Stimulated activated CD4-positive, alpha-beta T cell treated with anti-CD3 and anti-CD28 coated beads, Interleukin-4, amount 100 ng/mL, for 4 hours (primary cell): ENCODE results near the gene AKAP14.
"Not testable (repeated sequence)": the region's sequence is repeated elsewhere in the genome, so short reads cannot be mapped to it uniquely, and the experiment has no call there.

ENCODE experiments used
- DNase-seq, 2 experiments: peaks; one replicate each; pipeline ENCODE4 v3.0.0-alpha.2; 2020

Gene AKAP14

DNA sequence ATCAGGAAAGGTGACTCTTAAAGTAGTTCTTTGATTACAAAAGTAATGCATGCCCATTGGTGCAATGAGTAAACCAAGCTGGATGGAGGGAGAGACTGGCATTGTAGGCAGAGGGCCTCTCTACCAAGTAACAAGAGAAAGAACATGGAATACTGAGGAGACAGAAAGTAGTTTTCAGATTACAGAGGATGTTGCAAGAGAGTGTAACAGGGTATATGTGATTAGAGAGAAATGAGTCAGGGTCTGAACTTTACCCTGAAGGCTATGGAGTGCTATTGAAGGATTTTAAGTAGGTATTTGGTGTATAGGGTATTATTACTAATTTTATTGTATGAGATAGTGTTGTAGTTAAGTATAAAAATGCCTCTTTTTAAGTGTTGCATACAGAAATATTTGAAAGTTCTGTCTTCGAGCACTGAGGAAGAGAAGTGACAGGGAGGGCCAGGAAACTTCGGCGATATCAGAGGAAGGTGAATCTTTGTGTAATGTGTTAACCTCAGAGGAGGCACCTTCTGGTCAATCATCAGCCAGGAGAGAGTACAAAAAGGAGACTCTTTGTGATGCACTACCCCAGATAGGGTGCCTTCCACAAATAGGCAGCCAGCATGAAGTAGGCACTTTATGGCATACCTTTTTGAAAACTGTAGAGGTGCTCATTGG is 39.7 kb downstream of the AKAP14 start:
- DNase-seq, result no peak

DNA sequence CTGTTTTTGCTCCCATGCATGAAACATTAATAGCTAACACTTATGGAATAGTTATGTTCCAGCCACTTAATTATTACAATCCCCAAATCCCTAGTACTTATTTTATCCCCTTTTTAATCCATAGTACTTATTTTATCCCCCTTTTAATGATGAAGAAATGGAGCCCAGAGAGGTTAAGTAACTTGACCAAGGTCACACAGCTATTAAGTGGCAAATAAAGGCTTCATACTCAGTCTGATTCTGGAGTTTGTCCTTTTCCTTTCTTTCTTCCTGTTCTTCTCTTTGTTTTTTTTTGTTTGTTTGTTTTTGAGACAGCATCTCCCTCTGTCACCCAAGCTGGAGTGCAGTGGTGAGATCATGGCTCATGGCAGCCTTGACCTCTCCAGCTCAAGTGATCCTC is 45.6 kb downstream of the AKAP14 start:
- no peak for DNase-seq

DNA sequence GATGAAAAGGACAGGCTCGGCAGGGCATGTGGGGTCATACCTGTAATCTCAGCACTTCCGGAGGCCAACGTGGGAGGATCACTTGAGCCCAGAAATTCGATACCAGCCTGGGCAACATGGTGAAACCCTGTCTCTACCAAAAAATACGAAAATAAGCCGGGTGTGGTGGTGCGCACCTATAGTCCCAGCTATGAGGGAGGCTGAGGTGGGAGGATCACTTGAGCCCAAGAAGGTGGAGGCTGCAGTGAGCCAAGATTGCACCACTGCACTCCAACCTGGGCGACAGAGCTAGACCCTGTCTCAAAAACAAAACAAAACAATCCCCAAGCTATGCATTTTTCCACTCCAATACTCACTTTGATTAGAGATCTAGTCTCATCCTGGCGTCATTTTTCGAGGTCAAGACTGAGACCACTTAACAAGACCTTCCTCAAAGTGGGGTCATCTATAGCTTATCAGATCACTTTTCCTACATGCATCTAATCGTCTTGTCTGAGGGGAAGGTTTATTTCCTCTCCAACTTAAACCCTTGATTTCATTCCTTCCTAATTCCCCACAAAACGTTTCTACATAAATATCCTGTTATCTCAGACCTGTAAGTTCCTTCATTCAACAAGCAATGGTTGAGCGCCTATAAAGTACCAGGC is 46.6 kb downstream of the AKAP14 start:
- DNase-seq, result no peak

DNA sequence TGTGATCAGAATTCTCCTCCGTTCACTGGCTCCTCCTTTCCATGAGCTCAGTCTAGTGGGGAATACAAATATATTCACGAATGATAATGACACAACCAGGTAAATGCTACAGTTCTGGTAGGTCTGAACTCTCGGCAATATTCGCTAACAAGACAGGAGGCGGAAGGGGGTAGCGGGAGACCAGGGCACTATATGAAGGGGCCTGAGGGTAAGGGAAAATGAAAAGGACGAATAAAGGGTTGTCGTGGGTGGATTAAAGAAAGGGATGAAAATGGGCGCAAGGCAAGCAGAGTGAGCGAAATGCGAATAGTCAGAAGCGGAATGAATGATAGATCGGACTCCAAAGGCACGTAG is 47.1 kb downstream of the AKAP14 start:
- DNase-seq, result no peak

DNA sequence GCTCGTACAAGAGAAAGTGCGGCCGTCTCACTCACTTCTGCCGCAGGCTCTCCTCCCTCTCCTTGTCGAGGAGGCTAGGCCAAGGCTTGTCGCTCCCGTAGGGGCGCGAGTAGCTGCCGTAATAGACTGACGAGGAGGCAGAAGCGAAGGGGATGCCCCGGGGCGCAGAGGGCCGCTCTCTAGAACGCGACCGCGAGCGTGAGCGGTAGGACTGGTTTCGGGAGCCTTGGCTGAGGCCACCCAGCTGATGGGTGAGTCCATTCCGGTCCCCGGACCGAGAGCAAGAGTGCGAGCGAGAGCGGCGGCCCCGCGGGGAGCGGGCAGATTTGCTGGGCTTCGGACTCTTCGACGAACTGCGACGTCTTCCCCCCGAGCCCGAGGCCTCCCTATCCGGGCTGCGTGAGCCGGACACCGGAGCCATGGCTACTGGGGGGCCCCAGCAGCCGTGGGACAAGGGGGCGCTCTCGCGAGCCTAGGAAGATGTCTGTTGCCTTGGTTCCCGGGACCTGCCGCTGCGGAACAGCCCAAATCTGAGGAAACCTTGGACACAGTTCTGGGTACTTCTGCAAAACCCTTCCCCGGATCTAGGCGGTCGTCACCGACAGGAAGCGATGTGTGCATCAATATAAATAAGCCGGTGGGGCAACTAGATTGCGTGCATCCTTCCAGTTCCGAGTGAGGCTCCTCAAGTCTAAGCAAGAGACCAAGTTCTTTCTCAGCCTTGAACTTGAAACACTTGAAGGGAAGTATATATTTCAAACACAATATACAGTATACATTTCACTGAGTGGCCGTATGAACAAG is 47.7 kb downstream of the AKAP14 start, which contains the start of gene NKAP:
NKAP (minus strand) TSS at position 567 of the 804 bp plus-strand sequence; CDS start at position 421, 146 bp downstream.
- DNase-seq, result peak; percentile 59 to 78

DNA sequence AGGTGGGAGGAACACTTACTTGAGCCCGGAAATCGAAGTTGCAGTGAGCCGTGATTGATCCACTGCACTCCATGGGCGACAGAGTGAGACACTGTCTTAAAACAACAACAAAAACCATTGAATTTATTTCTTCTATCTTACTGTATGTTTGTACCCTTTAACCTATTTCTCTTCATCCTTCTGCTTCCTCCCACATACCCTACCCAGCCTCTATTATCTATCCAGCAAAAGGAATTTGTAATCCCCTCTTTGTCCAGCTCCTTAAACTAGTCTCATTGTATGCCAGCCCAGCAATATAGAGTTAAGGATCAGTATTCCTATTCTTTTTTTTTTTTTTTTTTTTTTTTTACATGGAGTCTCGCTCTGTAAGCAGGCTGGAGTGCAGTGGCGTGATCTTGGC is 49.8 kb downstream of the AKAP14 start:
- DNase-seq, result no peak

DNA sequence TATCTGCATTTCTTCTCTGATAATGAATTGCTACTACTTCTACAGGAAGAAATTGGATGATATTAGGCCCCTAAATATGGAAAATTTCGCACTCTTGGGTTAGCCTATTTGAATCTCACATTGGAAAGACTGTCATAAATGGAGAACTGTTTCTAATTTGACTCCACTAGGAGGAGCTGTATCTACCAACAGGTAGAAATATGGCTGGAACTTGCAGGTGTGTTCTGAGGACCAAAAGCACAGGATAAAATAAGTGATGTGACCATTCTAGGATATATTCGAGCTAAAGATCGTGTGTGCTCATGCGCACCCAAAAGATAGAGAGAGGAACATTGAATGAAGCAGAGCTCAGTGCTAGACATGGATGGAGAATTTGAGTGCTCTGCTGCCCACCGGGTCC is 52.7 kb downstream of the AKAP14 start:
- no peak for DNase-seq

DNA sequence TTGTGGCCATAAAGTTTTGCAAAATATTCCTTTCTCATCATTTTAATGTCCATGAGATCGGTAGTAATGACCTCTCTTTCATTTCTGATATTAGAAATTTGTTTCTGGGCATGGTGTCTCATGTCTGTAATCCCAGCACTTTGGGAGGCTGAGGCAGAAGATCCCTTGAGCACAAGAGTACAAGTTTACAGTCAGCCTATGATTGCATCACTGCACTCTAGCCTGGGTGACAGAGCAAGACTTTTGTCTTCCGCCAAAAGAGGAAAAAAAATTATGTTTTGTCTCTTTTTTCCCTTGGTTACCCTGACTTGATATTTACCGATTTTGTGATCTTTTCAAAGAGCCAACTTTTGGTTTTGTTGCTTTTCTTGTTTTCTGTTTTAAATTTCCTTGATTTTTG is 58.7 kb downstream of the AKAP14 start:
- no peak for DNase-seq

DNA sequence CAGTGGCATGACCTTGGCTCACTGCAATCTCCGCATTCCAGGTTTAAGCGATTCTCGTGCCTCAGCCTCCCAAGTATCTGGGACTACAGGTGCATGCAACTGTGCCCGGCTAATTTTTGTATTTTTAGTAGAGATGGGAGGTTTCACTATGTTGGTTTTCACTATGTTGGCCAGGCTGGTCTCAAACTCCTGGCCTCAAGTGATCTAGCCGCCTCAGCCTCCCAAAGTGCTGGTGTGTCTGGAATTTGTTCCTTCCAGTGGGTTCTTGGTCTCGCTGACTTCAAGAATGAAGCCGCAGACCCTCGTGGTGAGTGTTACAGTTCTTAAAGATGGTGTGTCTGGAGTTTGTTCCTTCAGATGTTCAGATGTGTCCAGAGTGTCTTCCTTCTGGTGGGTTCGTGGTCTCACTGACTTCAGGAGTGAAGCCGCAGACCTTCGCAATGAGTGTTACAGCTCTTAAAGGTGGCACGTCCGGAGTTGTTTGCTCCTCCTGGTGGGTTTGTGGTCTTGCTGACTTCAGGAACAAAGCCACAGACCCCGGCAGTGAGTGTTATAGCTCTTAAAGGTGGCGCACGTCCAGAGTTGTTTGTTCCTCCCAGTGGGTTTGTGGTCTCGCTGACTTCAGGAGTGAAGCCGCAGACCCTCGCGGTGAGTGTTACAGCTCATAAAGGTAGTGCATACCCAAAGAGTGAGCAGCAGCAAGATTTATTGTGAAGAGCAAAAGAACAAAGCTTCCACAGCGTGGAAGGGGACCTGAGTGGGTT is 60.3 kb downstream of the AKAP14 start:
- peak in 1 of 2 experiments; percentile 1 for DNase-seq

DNA sequence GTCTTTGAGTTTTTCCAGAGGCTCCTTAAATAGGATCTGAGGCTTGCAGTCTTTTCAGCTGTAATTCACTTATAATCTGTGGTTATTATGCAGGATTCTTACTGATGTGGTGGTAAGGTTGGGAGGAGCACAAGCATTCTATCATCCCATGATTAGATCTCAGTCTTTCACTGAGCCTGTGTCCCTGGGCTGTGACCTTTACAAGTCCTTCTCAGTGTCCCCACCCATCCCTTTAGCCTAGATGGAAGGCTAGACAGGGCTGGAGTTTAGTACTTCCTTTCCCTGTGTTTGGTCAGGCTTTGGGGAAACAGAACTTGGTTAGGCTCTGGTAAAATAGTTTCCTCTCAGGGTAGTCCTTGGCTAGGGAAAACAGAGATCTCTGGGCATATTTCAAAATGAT is 64.9 kb downstream of the AKAP14 start:
- DNase-seq, result no peak

DNA sequence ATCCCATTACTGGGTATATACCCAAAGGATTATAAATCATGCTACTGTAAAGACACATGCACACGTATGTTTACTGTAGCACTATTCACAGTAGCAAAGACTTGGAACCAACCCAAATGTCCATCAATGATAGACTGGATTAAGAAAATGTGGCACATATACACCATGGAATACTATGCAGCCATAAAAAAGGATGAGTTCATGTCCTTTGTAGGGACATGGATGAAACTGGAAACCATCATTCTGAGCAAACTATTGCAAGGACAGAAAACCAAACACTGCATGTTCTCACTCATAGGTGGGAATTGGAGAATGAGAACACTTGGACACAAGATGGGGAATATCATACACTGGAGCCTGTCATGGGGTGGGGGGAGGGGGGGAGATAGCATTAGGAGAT is 71.1 kb downstream of the AKAP14 start:
- DNase-seq, result not testable (repeated sequence)
